ENCODE results near the gene KCNJ6.

The KCNJ6 gene

DNA sequence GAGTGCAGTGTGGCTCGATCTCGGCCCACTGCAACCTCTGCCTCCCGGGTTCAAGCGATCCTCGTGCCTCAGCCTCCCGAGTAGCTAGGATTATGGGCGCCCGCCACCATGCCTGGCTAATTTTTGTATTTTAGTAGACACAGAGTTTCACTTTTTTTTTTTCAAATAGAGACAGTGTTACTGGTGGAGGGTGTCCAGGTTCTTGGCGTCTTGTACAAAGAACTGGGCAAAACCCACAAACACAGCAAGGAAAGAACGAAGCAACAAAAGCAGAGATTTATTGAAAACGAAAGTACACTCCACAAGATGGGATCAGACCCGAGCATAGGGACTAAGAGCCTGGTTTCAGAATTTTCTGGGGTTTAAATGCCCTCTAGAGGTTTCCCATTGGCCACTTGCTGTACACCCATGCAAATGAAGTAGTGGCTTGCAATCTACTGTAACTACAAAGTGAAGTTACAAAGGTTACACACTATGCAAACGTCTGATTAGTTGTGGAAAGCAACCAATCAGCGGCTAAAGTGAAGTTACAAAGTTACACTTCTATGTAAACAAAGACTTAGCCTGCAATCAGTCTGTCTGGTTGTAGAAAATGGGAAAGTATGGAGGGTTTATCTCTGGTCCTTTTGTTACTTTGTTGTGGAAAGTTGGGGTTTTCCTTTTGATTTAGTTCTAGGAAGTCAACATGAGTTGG lies 350.6 kb downstream of the KCNJ6 start:
- no peak overlapping the region for H3K4me3 ChIP-seq (ENCODE audit: low read depth, low read length)
- peak; percentile 22 for DNase-seq (ENCODE audit: low read depth)
- TF ChIP-seq CTCF (IDR thresholded peaks at IDR 0.05; ENCODE audit: low read depth, low read length) = no peak
- TF ChIP-seq POLR2A (IDR thresholded peaks at IDR 0.05; ENCODE audit: extremely low read depth, insufficient read length) = no peak
- TF ChIP-seq, protein P1, sequence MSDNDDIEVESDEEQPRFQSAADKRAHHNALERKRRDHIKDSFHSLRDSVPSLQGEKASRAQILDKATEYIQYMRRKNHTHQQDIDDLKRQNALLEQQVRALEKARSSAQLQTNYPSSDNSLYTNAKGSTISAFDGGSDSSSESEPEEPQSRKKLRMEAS (IDR thresholded peaks at IDR 0.05; ENCODE audit: low read depth, low read length) = no peak
- TF ChIP-seq MYC (IDR thresholded peaks at IDR 0.05; ENCODE audit: low read depth, low read length) = no peak

GRCh38 chr21:37564924-37565529 lies 351.2 kb downstream of the KCNJ6 start:
- TF ChIP-seq, protein P1 (IDR thresholded peaks at IDR 0.05; ENCODE audit: low read depth, low read length) = no peak
- TF ChIP-seq CTCF (IDR thresholded peaks at IDR 0.05; ENCODE audit: low read depth, low read length) = no peak
- no peak for TF ChIP-seq POLR2A (IDR thresholded peaks at IDR 0.05; ENCODE audit: extremely low read depth, insufficient read length)
- TF ChIP-seq MYC (IDR thresholded peaks at IDR 0.05; ENCODE audit: low read depth, low read length) = no peak
- DNase-seq (ENCODE audit: low read depth) = peak; percentile 4
- H3K4me3 ChIP-seq (ENCODE audit: low read depth, low read length) = peak overlapping the region; percentile 81

DNA sequence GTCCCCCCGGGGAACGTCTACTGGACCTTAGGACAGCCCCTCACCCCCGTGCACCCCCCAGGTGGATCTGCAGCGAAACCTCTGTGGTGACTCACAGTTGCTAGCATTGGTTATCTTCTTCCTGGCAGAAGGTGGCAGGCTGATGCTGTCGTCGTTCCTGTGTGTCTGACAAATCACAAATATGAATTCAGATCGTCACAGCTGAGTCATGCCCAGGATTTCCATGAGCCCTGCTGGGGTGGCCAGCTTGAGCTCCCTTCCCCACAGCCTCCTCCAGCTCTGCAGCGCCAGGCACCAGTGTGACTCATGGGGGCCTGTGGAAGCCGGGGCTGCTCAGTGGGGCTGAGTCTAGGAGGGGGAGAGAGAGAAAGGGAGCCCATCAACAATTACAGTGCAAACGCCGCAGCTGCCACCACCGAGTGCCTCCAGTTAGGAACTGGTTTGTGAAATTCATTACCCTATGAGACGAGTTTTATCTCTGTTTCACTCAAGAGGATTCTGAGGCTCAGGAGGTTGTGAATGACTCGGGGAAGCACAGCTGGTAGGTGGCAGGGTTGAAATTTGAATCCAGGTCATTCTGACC lies 351.8 kb downstream of the KCNJ6 start:
- TF ChIP-seq, protein P1 (IDR thresholded peaks at IDR 0.05; ENCODE audit: low read depth, low read length) = no peak
- TF ChIP-seq POLR2A (IDR thresholded peaks at IDR 0.05; ENCODE audit: extremely low read depth, insufficient read length) = no peak
- no peak for TF ChIP-seq CTCF (IDR thresholded peaks at IDR 0.05; ENCODE audit: low read depth, low read length)
- TF ChIP-seq MYC (IDR thresholded peaks at IDR 0.05; ENCODE audit: low read depth, low read length) = no peak; the same call in 1 of the 2 replicates
- DNase-seq (ENCODE audit: low read depth) = peak; percentile 98
- H3K4me3 ChIP-seq (ENCODE audit: low read depth, low read length) = peak overlapping the region; percentile 81

DNA sequence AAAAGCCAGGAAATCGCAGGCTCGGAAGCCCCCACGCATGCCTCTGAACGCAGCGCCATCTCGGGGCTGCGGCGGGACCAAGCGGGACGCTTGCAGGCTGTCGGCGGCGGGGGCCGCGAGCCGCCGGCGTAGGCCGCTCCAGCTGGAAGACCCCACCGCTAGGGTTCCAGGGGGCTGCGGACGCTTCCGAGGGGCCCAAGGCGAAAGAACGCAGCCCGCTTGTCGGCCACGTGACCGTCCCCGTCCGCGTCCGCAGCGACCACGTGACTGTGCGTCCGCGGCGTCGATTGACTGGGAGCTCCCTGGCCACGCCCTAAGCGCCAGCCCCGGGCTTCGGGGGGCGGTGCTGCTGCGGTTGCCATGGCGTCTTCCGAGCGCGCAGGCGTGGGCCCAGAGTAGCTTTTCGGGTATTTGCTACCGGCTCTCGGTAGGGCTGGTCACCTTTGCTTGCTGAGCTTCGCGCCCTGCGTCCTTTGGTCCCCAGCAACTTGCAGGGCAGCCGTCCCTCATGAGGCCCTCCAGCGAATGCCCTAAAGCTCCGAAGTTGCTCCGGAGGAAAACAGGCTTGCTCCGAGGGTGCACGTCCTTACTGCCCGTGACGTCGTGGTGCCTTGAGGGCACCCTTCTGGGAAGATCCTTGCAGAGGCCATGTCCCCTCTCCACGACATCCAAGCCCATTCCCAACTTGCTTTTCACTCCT lies 352.5 kb downstream of the KCNJ6 start:
- TF ChIP-seq POLR2A (IDR thresholded peaks at IDR 0.05; ENCODE audit: extremely low read depth, insufficient read length) (peak; percentile 58), MYC (IDR thresholded peaks at IDR 0.05; ENCODE audit: low read depth, low read length) (peak; percentile 86), CTCF (IDR thresholded peaks at IDR 0.05; ENCODE audit: low read depth, low read length) (peak; percentile 21)
- TF ChIP-seq, protein P1 (IDR thresholded peaks at IDR 0.05; ENCODE audit: low read depth, low read length) = peak; percentile 99
- peak overlapping the region; percentile 81 for H3K4me3 ChIP-seq (ENCODE audit: low read depth, low read length)
- DNase-seq (ENCODE audit: low read depth) = peak; percentile 96

- DNase-seq (ENCODE audit: low read depth) = no peak
Observed at GRCh38 chr21:37562920-37563640, 353.2 kb downstream of the KCNJ6 start.

More at GRCh38 chr21:37562920-37563640, 353.2 kb downstream of the KCNJ6 start:
- H3K4me3 ChIP-seq (ENCODE audit: low read depth, low read length) = peak overlapping the region; percentile 64
- TF ChIP-seq MYC (IDR thresholded peaks at IDR 0.05; ENCODE audit: low read depth, low read length) (no peak), CTCF (IDR thresholded peaks at IDR 0.05; ENCODE audit: low read depth, low read length) (no peak), POLR2A (IDR thresholded peaks at IDR 0.05; ENCODE audit: extremely low read depth, insufficient read length) (no peak)
- TF ChIP-seq, protein P1 (IDR thresholded peaks at IDR 0.05; ENCODE audit: low read depth, low read length) = no peak
